Dedifferentiated amniotic fluid mesenchymal stem cell (primary cell): ENCODE results near the gene GMCL2.

Experiments
- DNase-seq: peaks from one replicate; pipeline ENCODE4 v3.0.0-alpha.2; 2016; ENCODE audit errors: extremely low spot score

GMCL2 gene

GRCh38 chr5:178221853-178222252 is 34.7 kb upstream of the GMCL2 start:
- no peak for DNase-seq

DNA sequence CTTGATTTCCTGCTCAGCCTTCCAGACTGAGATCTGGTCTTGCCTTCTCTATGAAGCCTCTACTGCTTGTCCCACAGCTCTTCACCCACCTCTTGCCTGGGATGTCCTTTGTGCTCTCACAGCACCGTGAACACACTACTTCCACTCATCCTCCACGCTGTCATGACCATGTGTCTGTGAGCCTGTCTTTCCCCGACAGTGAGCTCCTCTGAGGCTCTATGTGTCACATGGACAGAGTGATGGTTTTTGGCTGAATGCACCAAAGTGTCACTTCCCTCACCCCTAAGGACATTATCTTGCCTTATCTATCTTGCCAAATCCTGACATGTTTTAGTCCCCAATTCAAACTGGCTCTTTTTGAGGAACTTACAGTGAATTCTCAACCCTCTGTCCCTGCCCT is 34.1 kb upstream of the GMCL2 start:
- DNase-seq: no peak

- no peak for DNase-seq
These were observed 31.7 kb upstream of the GMCL2 start for GRCh38 chr5:178218827-178219226.

DNA sequence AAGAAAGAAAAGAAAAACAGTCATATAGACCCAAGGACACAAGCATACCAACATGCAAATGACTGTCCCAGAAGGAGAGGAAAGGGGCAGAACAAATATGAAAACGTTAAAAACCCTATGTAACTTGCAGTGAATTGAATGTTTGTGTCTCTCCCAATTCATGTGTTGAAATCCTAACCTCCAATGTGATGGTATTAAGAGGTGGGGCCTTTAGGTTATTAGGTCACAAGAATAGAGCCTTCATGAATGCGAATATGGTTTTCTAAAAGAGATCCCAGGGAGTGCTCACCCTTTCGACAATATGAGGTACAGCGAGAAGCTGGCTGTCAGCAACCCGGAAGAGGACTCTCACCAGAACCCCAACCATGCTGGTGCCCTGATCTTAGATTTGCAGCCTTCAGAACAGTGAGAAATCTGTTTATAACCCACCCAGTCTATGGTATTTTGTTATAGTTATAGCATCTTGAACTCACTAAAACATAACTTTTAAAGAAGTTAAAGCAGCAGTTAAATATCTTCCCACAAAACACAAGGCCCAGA is 31.1 kb upstream of the GMCL2 start:
- no peak for DNase-seq

DNA sequence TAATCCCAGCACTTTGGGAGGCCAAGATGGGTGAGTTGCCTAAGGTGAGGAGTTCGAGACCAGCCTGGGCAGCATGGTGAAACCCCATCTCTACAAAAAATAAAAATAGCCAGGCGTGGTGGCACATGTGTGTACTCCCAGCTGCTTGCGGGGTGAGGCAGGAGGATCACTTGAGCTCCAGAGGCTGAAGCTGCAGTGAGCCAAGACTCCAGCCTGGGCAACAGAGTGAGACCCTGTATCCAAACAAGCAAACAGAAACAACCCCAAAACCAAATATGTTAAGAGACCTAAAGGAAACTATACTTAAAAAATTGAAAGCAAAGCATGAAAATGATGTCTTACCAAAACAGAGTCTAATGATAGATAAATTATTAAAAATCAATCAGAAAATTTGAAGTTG is 29.6 kb upstream of the GMCL2 start:
- DNase-seq: no peak

GRCh38 chr5:178216088-178216534 is 28.9 kb upstream of the GMCL2 start:
- no peak for DNase-seq

GRCh38 chr5:178215280-178216002 is 28.3 kb upstream of the GMCL2 start:
- DNase-seq: no peak

DNA sequence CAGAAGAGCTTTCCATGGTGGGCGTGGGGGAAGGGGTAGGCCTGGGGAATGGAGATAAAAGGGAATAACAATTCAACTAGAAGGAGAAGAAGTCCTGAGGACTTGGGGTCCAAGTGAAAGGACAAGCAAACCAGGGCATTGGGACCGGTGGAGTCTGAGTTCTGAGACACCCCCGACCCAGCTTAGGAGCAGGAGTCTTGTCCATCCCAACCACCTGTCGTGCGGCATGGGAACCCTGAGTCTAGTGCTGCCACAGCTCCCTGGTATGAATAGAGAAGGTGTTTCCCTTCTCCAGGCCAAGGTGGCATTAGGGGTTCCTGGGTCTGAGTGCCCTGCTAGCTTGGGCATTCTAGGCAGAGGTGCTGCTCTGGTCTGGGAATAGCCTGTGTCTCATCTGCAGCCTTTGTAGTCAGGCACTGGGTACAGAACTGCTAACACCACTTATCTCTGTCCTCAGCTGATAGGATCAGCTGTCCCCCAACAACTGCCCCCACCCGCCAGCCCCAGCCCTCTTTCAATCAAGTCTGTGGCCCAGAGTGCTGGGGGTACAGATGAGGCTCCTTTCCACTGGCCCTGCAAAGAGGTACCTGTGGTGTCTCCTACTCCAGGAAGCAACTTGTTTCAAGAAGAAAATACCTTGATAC is 27.1 kb upstream of the GMCL2 start:
- no peak for DNase-seq

- no peak for DNase-seq
These were observed 26.6 kb upstream of the GMCL2 start for GRCh38 chr5:178213748-178214151.

DNA sequence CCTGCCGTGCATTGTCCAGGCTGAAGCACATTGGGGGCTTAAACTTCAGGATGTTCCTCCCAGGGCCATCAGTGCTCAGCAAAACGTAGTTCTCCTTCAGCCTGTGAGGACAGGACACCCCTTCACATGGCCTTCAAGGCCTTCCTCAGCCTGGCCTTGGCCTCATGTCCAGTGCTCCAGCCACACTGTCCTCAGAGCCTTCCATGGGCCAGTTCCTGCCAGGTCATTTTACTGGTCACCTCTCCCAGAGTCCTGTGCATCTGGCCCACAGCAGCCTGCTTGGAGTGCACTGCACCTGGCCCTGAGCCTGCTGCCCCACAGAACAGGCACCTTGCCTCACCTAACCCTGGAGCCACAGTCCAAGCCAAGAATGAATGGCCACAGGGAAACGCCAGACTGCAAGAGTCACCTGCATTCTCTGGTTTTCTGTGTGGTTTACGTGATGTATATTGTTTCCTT is 25.9 kb upstream of the GMCL2 start:
- DNase-seq: no peak

DNA sequence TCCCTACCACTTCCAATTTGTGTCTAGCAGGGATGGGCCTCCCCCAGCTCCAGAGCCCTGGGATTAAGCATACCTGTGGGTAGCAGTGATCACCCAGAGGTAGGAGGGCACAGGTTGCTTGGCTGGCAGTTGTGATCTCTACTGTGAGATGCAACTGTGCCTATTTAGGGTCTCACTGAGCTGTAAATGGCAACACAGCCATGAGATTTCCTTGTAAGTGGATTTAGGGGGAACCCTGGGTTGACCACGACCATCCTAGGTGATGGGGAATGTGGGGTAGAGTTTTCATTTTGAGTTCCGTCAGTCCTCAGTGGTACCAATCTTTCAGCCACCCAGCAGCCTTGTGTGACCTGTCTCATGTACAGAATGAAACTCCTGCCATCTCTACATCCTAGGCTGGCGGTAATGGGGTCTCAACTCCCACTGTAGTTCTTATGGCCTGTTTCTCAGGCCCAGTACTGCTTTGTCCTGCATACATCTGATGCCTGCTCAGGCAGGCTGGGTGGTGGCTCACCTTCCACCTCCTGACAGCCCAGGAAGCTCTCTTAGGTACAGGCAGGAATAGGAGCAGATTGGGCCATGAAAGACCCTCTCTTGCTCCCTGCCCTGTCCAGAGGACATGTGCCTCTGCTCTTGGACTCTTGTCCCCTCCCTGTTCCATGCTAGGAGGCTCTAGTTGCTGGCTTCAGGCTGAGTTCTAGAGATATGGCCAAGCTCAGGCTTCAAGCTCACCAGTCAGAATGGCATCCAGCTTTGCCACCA is 25.3 kb upstream of the GMCL2 start:
- DNase-seq: no peak

GRCh38 chr5:178211095-178212048 is 24.2 kb upstream of the GMCL2 start:
- DNase-seq: no peak

GRCh38 chr5:178210686-178211085 is 23.5 kb upstream of the GMCL2 start:
- DNase-seq: no peak

DNA sequence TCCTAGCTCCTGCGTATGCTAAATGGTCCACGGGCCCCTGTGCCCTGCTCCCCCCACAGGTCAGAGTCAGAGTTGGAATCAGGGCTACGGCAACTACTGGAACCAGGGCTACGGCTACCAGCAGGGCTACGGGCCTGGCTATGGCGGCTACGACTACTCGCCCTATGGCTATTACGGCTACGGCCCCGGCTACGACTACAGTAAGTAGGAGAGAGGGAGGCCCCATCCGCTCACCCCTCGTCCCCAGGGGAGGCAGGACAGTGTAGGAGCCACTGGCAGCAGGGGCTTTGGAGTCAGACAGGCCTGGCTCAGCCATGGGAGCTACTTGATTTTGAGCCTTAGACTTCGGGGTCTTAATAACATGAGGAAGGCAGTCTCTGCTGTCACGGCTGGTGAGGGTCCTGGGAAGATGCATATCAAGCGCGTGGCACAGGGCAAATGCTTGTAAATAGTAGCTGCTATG is 22.9 kb upstream of the GMCL2 start:
- DNase-seq: no peak

DNA sequence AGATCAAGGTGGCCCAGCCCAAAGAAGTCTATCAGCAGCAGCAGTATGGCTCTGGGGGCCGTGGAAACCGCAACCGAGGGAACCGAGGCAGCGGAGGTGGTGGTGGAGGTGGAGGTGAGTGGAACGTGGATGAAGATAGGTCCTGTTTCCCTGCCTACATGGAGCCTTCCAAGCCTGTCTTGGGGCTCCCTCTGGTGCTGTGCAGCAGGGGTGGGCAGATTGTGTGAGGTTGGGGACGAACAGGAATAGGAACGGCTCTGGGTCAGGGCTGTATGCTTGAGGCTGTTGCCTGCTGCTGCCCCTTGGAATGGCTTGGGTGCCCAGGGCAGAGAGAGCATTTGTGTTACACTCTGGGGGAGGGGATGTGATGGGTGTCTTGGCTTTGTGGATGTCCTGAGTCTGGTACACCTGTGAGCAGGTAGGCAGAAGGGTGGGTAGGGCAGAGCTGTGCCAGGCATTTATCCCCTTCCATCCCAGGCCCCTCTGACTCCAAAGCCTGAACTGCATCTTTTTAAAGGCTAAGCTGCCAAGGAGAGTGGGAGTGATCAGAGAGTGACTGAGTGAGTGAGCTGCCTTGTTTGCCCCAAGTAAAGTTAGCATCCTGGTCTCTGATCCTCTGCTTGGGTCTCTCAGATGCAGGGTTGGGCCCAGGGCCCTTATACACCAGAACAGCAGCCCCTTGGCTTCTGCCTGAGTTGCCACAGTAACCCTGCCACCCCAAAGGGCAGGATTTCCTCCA is 22.3 kb upstream of the GMCL2 start:
- DNase-seq: no peak

DNA sequence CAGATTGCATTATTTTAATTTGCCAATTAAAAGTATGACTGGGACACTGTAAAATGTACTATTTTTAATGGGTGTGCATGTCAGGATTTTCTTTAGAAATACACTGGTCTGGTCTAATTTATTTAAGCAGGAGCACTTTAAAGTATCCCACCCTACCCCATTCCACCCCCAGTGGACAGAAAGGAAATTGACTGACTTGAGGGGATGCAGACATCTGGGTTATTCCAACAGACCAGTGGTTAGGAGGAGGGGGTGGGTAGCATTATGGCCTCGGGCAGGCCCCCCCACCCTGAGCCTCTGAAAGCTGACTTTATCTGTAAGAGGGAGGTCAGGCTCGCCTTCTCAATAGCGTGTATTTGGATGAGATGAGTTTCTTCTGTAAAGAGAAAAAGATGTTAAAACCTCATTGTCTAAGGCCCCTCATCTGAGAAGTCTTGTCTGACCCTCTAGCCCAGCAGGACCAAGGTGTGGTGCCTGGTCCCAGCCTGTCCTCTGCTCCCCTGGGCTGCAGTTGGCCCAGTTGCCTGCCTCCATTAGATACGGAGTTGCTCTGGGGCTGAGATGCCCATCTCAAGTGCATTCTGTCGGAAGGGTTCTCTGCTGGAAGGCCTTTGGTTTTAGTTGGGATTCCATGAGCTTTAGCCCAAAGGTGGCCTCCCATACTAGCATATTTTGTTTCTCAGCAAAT is 21.5 kb upstream of the GMCL2 start:
- DNase-seq: no peak

DNA sequence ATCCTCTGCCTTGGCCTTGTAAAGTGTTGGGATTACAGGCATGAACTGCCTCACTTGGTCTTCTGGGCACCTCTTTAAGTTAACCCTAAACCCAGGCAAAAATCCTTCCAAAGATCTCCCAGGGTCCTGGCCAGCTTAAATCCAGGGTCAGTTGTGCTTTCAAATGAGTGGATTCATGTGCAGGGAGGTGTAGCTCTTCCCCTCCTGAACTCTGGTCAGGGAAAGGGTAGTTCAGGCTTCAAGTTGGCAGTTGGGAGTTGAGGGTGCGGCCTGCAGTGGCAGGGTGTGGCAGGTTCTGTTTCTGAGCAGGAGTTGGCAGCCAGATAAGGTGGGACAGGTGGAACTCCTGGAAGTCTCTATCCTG is 20.7 kb upstream of the GMCL2 start:
- DNase-seq: no peak

GRCh38 chr5:178207183-178207916 is 20.2 kb upstream of the GMCL2 start:
- no peak for DNase-seq
